ENCODE measurements around the gene DIS3L2.

Gene DIS3L2

GRCh38 chr2:232286001-232286868 is 324.7 kb downstream of the DIS3L2 start:
- no peaks in the 10 kb centered on the region for H3K9me3 ChIP-seq (ENCODE audit: control insufficient read depth, low read length)
- H3K4me3 ChIP-seq (ENCODE audit: extremely low read depth, insufficient read depth, low read length, poor library complexity, severe bottlenecking) = no peak overlapping the region
- no peak overlapping the region for H3K27ac ChIP-seq (ENCODE audit: low read depth, low read length, severe bottlenecking)
- peaks cover 4% of the 10 kb centered on the region for H3K4me1 ChIP-seq (ENCODE audit: control insufficient read depth, insufficient read depth, low read length, poor library complexity, severe bottlenecking)
- H3K36me3 ChIP-seq (ENCODE audit: control insufficient read depth, insufficient read depth, low read length) = no peaks in the 10 kb centered on the region
- 80 to 83% methylated on average over 4 to 5 of the region's 5 CpGs for WGBS, 2 experiments (ENCODE audit: insufficient coverage in 2 of 2)

DNA sequence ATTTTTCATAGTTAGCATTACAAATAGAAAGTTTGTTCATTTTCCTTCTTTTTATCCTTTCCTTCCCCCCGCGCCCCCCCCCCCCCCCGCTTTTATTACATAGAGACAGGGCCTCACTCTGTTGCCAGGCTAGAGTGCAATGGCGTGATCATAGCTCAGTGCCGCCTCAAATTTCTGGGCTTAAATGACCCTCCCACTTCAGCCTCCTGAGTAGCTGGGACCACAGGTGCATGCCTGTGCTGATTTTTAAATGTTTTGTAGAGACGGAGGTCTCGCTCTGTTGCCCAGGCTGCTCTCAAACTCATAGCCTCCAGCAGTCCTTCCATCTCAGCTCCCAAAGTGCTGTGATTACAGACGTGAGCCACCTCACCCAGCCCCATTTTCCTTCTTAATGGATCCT is 325.8 kb downstream of the DIS3L2 start:
- Histone ChIP-seq H3K27ac (ENCODE audit: low read depth, low read length, severe bottlenecking) (no peak overlapping the region), H3K36me3 (ENCODE audit: control insufficient read depth, insufficient read depth, low read length) (peaks cover 3% of the 10 kb centered on the region), H3K4me1 (ENCODE audit: control insufficient read depth, insufficient read depth, low read length, poor library complexity, severe bottlenecking) (peaks cover 4% of the 10 kb centered on the region), H3K4me3 (ENCODE audit: extremely low read depth, insufficient read depth, low read length, poor library complexity, severe bottlenecking) (no peak overlapping the region), H3K9me3 (ENCODE audit: control insufficient read depth, low read length) (no peaks in the 10 kb centered on the region)
- WGBS, 2 experiments (ENCODE audit: insufficient coverage in 2 of 2) = 67 to 91% methylated on average over 1 to 3 of the region's 8 CpGs

DNA sequence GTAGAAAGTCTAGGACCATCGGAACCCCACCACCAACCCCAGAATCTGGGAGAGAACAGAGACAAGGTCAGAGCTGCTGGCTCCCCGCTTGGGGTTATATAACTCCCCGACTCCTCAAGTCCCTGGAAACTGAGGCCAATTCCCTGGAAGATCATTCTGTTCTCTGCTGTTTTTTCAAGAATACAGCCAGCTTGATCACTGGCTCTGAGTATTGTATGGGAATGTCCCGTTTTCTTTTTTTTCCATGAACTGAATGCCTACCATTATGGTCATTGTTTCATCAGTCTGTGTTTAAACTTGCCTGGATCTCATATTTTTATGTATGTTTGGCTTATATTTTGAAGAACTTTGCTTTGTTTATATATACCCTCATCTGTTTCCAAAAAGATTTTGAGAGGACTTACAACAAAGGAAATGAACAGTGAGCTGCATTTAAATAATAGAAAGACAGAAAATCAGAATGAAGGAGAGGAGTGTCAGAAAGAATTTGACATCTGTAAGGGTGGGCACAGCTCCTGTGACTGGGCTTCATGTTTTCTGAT is 327.0 kb downstream of the DIS3L2 start:
- no peak overlapping the region for H3K4me3 ChIP-seq (ENCODE audit: extremely low read depth, insufficient read depth, low read length, poor library complexity, severe bottlenecking)
- no peak overlapping the region for H3K27ac ChIP-seq (ENCODE audit: low read depth, low read length, severe bottlenecking)
- H3K4me1 ChIP-seq (ENCODE audit: control insufficient read depth, insufficient read depth, low read length, poor library complexity, severe bottlenecking) = peaks cover 4% of the 10 kb centered on the region
- H3K9me3 ChIP-seq (ENCODE audit: control insufficient read depth, low read length) = no peaks in the 10 kb centered on the region
- peaks cover 3% of the 10 kb centered on the region for H3K36me3 ChIP-seq (ENCODE audit: control insufficient read depth, insufficient read depth, low read length)
- 92 to 100% methylated on average over 1 to 2 of the region's 4 CpGs for WGBS, 2 experiments (ENCODE audit: insufficient coverage in 2 of 2)

GRCh38 chr2:232290668-232291067 is 329.2 kb downstream of the DIS3L2 start:
- WGBS, 2 experiments (ENCODE audit: insufficient coverage in 2 of 2) = 80 to 93% methylated on average over 6 of the region's 8 CpGs
- Histone ChIP-seq H3K4me3 (ENCODE audit: extremely low read depth, insufficient read depth, low read length, poor library complexity, severe bottlenecking) (no peak overlapping the region), H3K36me3 (ENCODE audit: control insufficient read depth, insufficient read depth, low read length) (peaks cover 3% of the 10 kb centered on the region), H3K27ac (ENCODE audit: low read depth, low read length, severe bottlenecking) (no peak overlapping the region), H3K9me3 (ENCODE audit: control insufficient read depth, low read length) (no peaks in the 10 kb centered on the region), H3K4me1 (ENCODE audit: control insufficient read depth, insufficient read depth, low read length, poor library complexity, severe bottlenecking) (peaks cover 3% of the 10 kb centered on the region)

DNA sequence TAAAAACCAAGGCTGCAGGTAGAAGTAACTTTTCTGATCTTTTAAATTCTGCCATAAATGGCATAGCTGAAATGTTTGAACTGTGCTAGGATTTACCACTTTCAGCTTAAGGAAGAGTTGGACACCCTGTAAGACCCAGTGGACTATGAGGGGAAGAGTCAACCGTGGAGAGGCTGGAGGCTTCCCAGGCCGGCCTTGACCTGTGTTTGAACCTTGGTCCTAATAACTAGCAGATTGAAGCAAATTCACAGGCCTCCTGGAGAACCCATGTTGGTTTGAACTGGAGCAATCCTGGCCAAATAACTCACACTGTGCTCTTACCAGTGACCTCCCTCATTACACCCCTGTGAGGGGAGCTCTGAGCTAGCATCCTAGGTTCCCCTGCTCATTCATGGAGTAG is 329.8 kb downstream of the DIS3L2 start:
- H3K27ac ChIP-seq (ENCODE audit: low read depth, low read length, severe bottlenecking) = no peak overlapping the region
- no peaks in the 10 kb centered on the region for H3K4me1 ChIP-seq (ENCODE audit: control insufficient read depth, insufficient read depth, low read length, poor library complexity, severe bottlenecking)
- no peak overlapping the region for H3K4me3 ChIP-seq (ENCODE audit: extremely low read depth, insufficient read depth, low read length, poor library complexity, severe bottlenecking)
- peaks cover 3% of the 10 kb centered on the region for H3K36me3 ChIP-seq (ENCODE audit: control insufficient read depth, insufficient read depth, low read length)
- no peaks in the 10 kb centered on the region for H3K9me3 ChIP-seq (ENCODE audit: control insufficient read depth, low read length)
- WGBS, 2 experiments (ENCODE audit: insufficient coverage in 2 of 2) = 94 to 100% methylated on average over 1 to 2 of the region's 2 CpGs

GRCh38 chr2:232292395-232293154 is 331.1 kb downstream of the DIS3L2 start:
- H3K36me3 ChIP-seq (ENCODE audit: control insufficient read depth, insufficient read depth, low read length) = peaks cover 3% of the 10 kb centered on the region
- no peak overlapping the region for H3K4me3 ChIP-seq (ENCODE audit: extremely low read depth, insufficient read depth, low read length, poor library complexity, severe bottlenecking)
- no peaks in the 10 kb centered on the region for H3K9me3 ChIP-seq (ENCODE audit: control insufficient read depth, low read length)
- WGBS, 2 experiments (ENCODE audit: insufficient coverage in 2 of 2) = 74 to 77% methylated on average over 7 to 8 of the region's 9 CpGs
- H3K4me1 ChIP-seq (ENCODE audit: control insufficient read depth, insufficient read depth, low read length, poor library complexity, severe bottlenecking) = no peaks in the 10 kb centered on the region
- no peak overlapping the region for H3K27ac ChIP-seq (ENCODE audit: low read depth, low read length, severe bottlenecking)

DNA sequence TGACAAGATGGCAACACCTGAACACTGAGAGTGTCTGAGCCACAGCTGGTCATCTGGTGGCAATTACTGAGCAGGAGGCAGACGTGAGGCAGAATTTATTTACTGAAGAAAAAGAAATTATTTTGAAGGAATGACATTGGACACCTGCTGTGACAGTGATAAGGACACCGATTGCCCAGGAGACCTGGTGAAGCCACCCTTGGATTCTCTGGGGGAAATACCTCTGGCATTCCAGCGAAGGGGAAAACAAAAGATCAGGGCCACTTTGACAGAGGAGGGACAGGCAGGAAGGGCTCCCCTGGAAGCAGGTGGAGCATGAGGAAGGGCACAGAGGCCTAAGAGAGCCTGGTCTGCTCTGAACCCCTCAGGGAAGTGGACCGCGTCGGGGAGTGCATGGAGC is 331.7 kb downstream of the DIS3L2 start:
- Histone ChIP-seq H3K4me1 (ENCODE audit: control insufficient read depth, insufficient read depth, low read length, poor library complexity, severe bottlenecking) (no peaks in the 10 kb centered on the region), H3K9me3 (ENCODE audit: control insufficient read depth, low read length) (no peaks in the 10 kb centered on the region), H3K36me3 (ENCODE audit: control insufficient read depth, insufficient read depth, low read length) (peaks cover 3% of the 10 kb centered on the region), H3K4me3 (ENCODE audit: extremely low read depth, insufficient read depth, low read length, poor library complexity, severe bottlenecking) (no peak overlapping the region), H3K27ac (ENCODE audit: low read depth, low read length, severe bottlenecking) (no peak overlapping the region)
- 80 to 85% methylated on average over 6 of the region's 6 CpGs for WGBS, 2 experiments (ENCODE audit: insufficient coverage in 2 of 2)

DNA sequence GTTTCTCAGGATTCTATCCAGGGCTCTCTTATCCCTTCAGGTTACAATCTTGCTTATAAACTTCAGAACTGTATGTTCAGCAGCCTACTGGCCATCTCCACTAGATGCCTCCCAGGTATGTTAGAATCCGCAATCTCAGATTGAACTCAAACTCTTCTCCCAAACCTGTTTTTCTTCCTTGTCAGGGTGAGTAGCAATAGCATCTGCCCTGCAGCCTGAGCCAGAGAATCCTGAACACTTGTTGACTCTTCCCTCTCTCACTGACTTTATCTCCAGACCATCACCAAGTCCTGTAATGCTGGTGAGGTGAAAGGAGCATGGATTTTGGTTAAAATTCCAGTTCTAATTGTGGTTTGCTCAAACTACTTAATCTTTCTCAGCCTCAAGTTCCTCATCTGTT is 334.5 kb downstream of the DIS3L2 start:
- no peaks in the 10 kb centered on the region for H3K9me3 ChIP-seq (ENCODE audit: control insufficient read depth, low read length)
- 100% methylated on average over 1 of the region's 1 CpG for WGBS, 2 experiments (ENCODE audit: insufficient coverage in 2 of 2)
- H3K27ac ChIP-seq (ENCODE audit: low read depth, low read length, severe bottlenecking) = no peak overlapping the region
- no peaks in the 10 kb centered on the region for H3K4me1 ChIP-seq (ENCODE audit: control insufficient read depth, insufficient read depth, low read length, poor library complexity, severe bottlenecking)
- H3K36me3 ChIP-seq (ENCODE audit: control insufficient read depth, insufficient read depth, low read length) = peaks cover 3% of the 10 kb centered on the region
- H3K4me3 ChIP-seq (ENCODE audit: extremely low read depth, insufficient read depth, low read length, poor library complexity, severe bottlenecking) = no peak overlapping the region

DNA sequence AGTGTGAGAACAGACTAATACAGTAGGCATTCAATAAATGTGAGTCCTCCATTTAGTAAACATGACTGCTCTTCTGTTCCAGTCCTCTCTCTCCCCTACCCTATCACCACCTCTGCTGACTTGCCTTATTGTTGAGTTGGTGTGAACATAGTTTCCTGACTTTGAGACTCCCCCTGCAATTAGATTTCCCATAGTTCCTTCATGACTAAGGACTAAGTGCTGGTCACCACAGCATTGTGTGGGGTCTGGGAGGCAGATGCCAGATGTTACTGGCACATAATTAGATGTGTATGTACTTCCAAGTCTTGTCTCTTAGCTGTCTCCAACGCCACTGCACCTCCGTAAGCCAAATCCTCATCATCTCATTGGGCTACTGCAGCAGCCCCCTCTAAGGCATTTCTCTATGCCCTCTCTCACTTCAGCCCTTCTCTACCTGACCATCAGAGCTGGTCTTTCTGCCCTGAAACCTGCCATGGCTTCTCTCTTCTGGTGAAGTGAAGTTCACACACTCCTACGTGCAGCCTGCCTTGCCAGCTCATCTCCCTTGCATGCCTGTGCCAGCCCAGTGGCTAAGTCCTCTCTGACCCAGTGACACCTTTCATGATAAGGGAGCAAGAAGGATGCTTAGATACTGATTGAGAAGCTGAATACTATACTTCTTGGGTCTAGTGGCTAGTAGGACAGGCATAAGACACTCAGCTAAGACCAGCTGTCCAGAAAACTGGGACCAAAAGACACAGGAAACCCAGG is 335.4 kb downstream of the DIS3L2 start:
- Histone ChIP-seq H3K9me3 (ENCODE audit: control insufficient read depth, low read length) (no peaks in the 10 kb centered on the region), H3K36me3 (ENCODE audit: control insufficient read depth, insufficient read depth, low read length) (no peaks in the 10 kb centered on the region), H3K4me1 (ENCODE audit: control insufficient read depth, insufficient read depth, low read length, poor library complexity, severe bottlenecking) (no peaks in the 10 kb centered on the region), H3K4me3 (ENCODE audit: extremely low read depth, insufficient read depth, low read length, poor library complexity, severe bottlenecking) (no peak overlapping the region), H3K27ac (ENCODE audit: low read depth, low read length, severe bottlenecking) (no peak overlapping the region)
- 93 to 94% methylated on average over 3 of the region's 3 CpGs for WGBS, 2 experiments (ENCODE audit: insufficient coverage in 2 of 2)

- Histone ChIP-seq H3K4me1 (ENCODE audit: control insufficient read depth, insufficient read depth, low read length, poor library complexity, severe bottlenecking) (no peaks in the 10 kb centered on the region), H3K27ac (ENCODE audit: low read depth, low read length, severe bottlenecking) (no peak overlapping the region), H3K36me3 (ENCODE audit: control insufficient read depth, insufficient read depth, low read length) (peaks cover 4% of the 10 kb centered on the region), H3K4me3 (ENCODE audit: extremely low read depth, insufficient read depth, low read length, poor library complexity, severe bottlenecking) (no peak overlapping the region), H3K9me3 (ENCODE audit: control insufficient read depth, low read length) (no peaks in the 10 kb centered on the region)
- 74 to 87% methylated on average over 4 to 5 of the region's 5 CpGs for WGBS, 2 experiments (ENCODE audit: insufficient coverage in 2 of 2)
These were observed 337.6 kb downstream of the DIS3L2 start for GRCh38 chr2:232299084-232299483.
